ENCODE measurements around the gene ANKRD13D. TPM values are rescaled to one million over a fixed set of nuclear protein-coding genes. Genes with fewer than 3 reads are reported as not detected.

The ANKRD13D gene
- total RNA-seq, 1 experiment from 2014 or later = 28.5 TPM

GRCh38 chr11:67285541-67286498 lies 3.3 kb upstream of the ANKRD13D start:
- DNase-seq (ENCODE audit: low read depth) = no peak

GRCh38 chr11:67286621-67287333 lies 2.3 kb upstream of the ANKRD13D start:
- no peak for DNase-seq (ENCODE audit: low read depth)

- DNase-seq (ENCODE audit: low read depth) = no peak
These were observed 1.5 kb upstream of the ANKRD13D start for GRCh38 chr11:67287355-67288197.

- no peak for DNase-seq (ENCODE audit: low read depth)
These were observed 978 bp upstream of the ANKRD13D start for GRCh38 chr11:67288198-67288451.

GRCh38 chr11:67288452-67289225 lies 464 bp upstream of the ANKRD13D start:
- peak; percentile 92 for DNase-seq (ENCODE audit: low read depth)

- DNase-seq (ENCODE audit: low read depth) = no peak
These were observed 762 bp downstream of the ANKRD13D start for GRCh38 chr11:67289651-67290479.

GRCh38 chr11:67290801-67291200 lies 1.7 kb downstream of the ANKRD13D start:
- DNase-seq (ENCODE audit: low read depth) = no peak

- DNase-seq (ENCODE audit: low read depth) = no peak
These were observed 2.6 kb downstream of the ANKRD13D start for GRCh38 chr11:67291481-67292381.

- DNase-seq (ENCODE audit: low read depth) = no peak
These were observed 3.6 kb downstream of the ANKRD13D start for GRCh38 chr11:67292671-67293070.

GRCh38 chr11:67293090-67293489 lies 4.0 kb downstream of the ANKRD13D start:
- DNase-seq (ENCODE audit: low read depth) = peak; percentile 62

- DNase-seq (ENCODE audit: low read depth) = no peak
These were observed 6.7 kb downstream of the ANKRD13D start for GRCh38 chr11:67295846-67296245.

GRCh38 chr11:67298786-67299185 lies 9.7 kb downstream of the ANKRD13D start:
- DNase-seq (ENCODE audit: low read depth) = no peak

- no peak for DNase-seq (ENCODE audit: low read depth)
These were observed 10.5 kb downstream of the ANKRD13D start for GRCh38 chr11:67299471-67300191.

- DNase-seq (ENCODE audit: low read depth) = no peak
These were observed 11.2 kb downstream of the ANKRD13D start for GRCh38 chr11:67300256-67300755.

- no peak for DNase-seq (ENCODE audit: low read depth)
These were observed 11.7 kb downstream of the ANKRD13D start for GRCh38 chr11:67300756-67301312.

GRCh38 chr11:67301313-67301921 lies 12.3 kb downstream of the ANKRD13D start:
- no peak for DNase-seq (ENCODE audit: low read depth)

- DNase-seq (ENCODE audit: low read depth) = peak; percentile 20
These were observed 12.9 kb downstream of the ANKRD13D start for GRCh38 chr11:67301951-67302516.

Data from RPMI7951 (cell line).